NCI-H748 treated with DMSO at 0.1 percent for 48 hours (cell line): ENCODE measurements around the gene TCHP.
"Not testable (repeated sequence)": the region's sequence is repeated elsewhere in the genome, so short reads cannot be mapped to it uniquely, and the experiment has no call there.

Source experiments
- DNase-seq: peaks from one replicate; lab custom pipeline; 2025; lab: John Stamatoyannopoulos, UW

The TCHP gene

GRCh38 chr12:109879351-109880042 lies 20.6 kb upstream of the TCHP start:
- DNase-seq, result no peak

- peak; percentile 74 for DNase-seq
Measured at GRCh38 chr12:109880043-109880931, 19.8 kb upstream of the TCHP start, which contains the start of gene GLTP. TSS of gene GLTP (minus strand) at chr12:109880541. CDS start at chr12:109880374, 167 bp downstream.

- no peak for DNase-seq
Measured at GRCh38 chr12:109880938-109881337, 19.1 kb upstream of the TCHP start.

- no peak for DNase-seq
Measured at GRCh38 chr12:109881752-109882151, 18.3 kb upstream of the TCHP start.

GRCh38 chr12:109883461-109883860 lies 16.6 kb upstream of the TCHP start:
- no peak for DNase-seq

- no peak for DNase-seq
Measured at GRCh38 chr12:109885616-109886015, 14.5 kb upstream of the TCHP start.

- DNase-seq, result no peak
Measured at GRCh38 chr12:109888179-109889020, 11.7 kb upstream of the TCHP start.

- no peak for DNase-seq
Measured at GRCh38 chr12:109890620-109891170, 9.4 kb upstream of the TCHP start.

- DNase-seq, result not testable (repeated sequence)
Measured at GRCh38 chr12:109891731-109892130, 8.3 kb upstream of the TCHP start.

GRCh38 chr12:109892165-109892715 lies 7.8 kb upstream of the TCHP start:
- DNase-seq, result no peak

GRCh38 chr12:109892748-109893147 lies 7.3 kb upstream of the TCHP start:
- DNase-seq, result no peak

GRCh38 chr12:109893261-109893995 lies 6.6 kb upstream of the TCHP start:
- no peak for DNase-seq

GRCh38 chr12:109894939-109895338 lies 5.1 kb upstream of the TCHP start:
- DNase-seq, result no peak

GRCh38 chr12:109896188-109896587 lies 3.9 kb upstream of the TCHP start:
- no peak for DNase-seq

- no peak for DNase-seq
Measured at GRCh38 chr12:109897029-109897428, 3.0 kb upstream of the TCHP start.

GRCh38 chr12:109899345-109899744 lies 729 bp upstream of the TCHP start:
- DNase-seq, result not testable (repeated sequence)

- DNase-seq, result no peak
Measured at GRCh38 chr12:109900752-109901580, 892 bp downstream of the TCHP start.

- no peak for DNase-seq
Measured at GRCh38 chr12:109902891-109903418, 2.9 kb downstream of the TCHP start.

- DNase-seq, result no peak
Measured at GRCh38 chr12:109905301-109905700, 5.2 kb downstream of the TCHP start.
